ENCODE data around the gene CSMD2.
"Not testable (repeated sequence)": the region's sequence is repeated elsewhere in the genome, so short reads cannot be mapped to it uniquely, and the experiment has no call there.

DNA sequence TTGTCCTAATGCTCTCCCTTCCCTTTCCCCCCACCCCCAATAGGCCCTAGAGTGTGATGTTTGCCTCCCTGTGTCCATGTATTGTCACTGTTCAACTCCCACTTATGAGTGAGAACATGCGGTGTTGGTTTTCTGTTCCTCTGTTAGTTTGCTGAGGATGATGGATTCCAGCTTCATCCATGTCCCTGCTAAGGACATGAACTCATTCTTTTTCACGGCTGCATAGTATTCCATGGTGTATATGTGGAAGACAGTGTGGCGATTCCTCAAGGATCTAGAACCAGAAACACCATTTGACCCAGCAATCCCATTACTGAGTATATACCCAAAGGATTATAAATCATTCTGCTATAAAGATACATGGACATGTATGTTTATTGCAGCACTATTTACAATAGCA, 148.7 kb downstream of the CSMD2 start:
- not testable (repeated sequence) for TF ChIP-seq POLR2A, EP300 (IDR thresholded peaks at IDR 0.05)
- TF ChIP-seq, protein P1, sequence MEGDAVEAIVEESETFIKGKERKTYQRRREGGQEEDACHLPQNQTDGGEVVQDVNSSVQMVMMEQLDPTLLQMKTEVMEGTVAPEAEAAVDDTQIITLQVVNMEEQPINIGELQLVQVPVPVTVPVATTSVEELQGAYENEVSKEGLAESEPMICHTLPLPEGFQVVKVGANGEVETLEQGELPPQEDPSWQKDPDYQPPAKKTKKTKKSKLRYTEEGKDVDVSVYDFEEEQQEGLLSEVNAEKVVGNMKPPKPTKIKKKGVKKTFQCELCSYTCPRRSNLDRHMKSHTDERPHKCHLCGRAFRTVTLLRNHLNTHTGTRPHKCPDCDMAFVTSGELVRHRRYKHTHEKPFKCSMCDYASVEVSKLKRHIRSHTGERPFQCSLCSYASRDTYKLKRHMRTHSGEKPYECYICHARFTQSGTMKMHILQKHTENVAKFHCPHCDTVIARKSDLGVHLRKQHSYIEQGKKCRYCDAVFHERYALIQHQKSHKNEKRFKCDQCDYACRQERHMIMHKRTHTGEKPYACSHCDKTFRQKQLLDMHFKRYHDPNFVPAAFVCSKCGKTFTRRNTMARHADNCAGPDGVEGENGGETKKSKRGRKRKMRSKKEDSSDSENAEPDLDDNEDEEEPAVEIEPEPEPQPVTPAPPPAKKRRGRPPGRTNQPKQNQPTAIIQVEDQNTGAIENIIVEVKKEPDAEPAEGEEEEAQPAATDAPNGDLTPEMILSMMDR (IDR thresholded peaks at IDR 0.05) = not testable (repeated sequence)
